PFSK-1 (cell line): ENCODE results near the gene DCUN1D3.

Source experiments
- FOXP2 ChIP-seq: optimal IDR thresholded peaks from 2 replicates; pipeline ENCODE3; 2011; ENCODE audit warnings: borderline replicate concordance, control low read depth, inconsistent platforms; ENCODE audit not compliant: insufficient read depth; ENCODE audit errors: extremely low read length, extremely low read depth
- POLR2AphosphoS5 ChIP-seq: IDR thresholded peaks from 2 replicates; pipeline ENCODE4 v1.6.1; 2012; ENCODE audit warnings: low read depth, mild to moderate bottlenecking, control low read depth, low read length, moderate library complexity
- SIN3A ChIP-seq: IDR thresholded peaks from 2 replicates; pipeline ENCODE4 v1.6.1; 2012; ENCODE audit warnings: mild to moderate bottlenecking, low read length, moderate library complexity, borderline replicate concordance; ENCODE audit not compliant: insufficient read depth
- TAF1 ChIP-seq: IDR thresholded peaks from 2 replicates; pipeline ENCODE4 v1.6.1; 2012; ENCODE audit warnings: low read length, control low read depth, borderline replicate concordance; ENCODE audit not compliant: insufficient read depth
- TF ChIP-seq, protein P1 (sequence below), 2 experiments: IDR thresholded peaks; 2 replicates each; pipeline versions ENCODE4 v1.6.1 to v1.8.0; 2011 to 2012; ENCODE audit warnings: low read depth in 2 of 2, low read length in 2 of 2, control low read depth in 1 of 2, inconsistent platforms in 1 of 2, mild to moderate bottlenecking in 1 of 2, moderate library complexity in 1 of 2; ENCODE audit not compliant: insufficient read depth in 1 of 2

- no peak for TF ChIP-seq TAF1
- TF ChIP-seq SIN3A: no peak
- TF ChIP-seq, protein P1, sequence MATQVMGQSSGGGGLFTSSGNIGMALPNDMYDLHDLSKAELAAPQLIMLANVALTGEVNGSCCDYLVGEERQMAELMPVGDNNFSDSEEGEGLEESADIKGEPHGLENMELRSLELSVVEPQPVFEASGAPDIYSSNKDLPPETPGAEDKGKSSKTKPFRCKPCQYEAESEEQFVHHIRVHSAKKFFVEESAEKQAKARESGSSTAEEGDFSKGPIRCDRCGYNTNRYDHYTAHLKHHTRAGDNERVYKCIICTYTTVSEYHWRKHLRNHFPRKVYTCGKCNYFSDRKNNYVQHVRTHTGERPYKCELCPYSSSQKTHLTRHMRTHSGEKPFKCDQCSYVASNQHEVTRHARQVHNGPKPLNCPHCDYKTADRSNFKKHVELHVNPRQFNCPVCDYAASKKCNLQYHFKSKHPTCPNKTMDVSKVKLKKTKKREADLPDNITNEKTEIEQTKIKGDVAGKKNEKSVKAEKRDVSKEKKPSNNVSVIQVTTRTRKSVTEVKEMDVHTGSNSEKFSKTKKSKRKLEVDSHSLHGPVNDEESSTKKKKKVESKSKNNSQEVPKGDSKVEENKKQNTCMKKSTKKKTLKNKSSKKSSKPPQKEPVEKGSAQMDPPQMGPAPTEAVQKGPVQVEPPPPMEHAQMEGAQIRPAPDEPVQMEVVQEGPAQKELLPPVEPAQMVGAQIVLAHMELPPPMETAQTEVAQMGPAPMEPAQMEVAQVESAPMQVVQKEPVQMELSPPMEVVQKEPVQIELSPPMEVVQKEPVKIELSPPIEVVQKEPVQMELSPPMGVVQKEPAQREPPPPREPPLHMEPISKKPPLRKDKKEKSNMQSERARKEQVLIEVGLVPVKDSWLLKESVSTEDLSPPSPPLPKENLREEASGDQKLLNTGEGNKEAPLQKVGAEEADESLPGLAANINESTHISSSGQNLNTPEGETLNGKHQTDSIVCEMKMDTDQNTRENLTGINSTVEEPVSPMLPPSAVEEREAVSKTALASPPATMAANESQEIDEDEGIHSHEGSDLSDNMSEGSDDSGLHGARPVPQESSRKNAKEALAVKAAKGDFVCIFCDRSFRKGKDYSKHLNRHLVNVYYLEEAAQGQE (IDR thresholded peaks at IDR 0.05; ENCODE audit: insufficient read depth in 1 of 2, low read depth in 2 of 2, low read length in 2 of 2): no peak
- no peak for TF ChIP-seq POLR2AphosphoS5
- no peak for TF ChIP-seq FOXP2
These were observed 56.1 kb downstream of the DCUN1D3 start for GRCh38 chr16:20844054-20844453.
